GM15510 (cell line): ENCODE results near the gene LRIT3.

Source experiments
- POLR2A ChIP-seq: IDR thresholded peaks from 3 replicates; pipeline ENCODE4 v1.6.1; 2011; ENCODE audit warnings: borderline replicate concordance; ENCODE audit not compliant: insufficient read length; ENCODE audit errors: extremely low read depth

LRIT3 gene

DNA sequence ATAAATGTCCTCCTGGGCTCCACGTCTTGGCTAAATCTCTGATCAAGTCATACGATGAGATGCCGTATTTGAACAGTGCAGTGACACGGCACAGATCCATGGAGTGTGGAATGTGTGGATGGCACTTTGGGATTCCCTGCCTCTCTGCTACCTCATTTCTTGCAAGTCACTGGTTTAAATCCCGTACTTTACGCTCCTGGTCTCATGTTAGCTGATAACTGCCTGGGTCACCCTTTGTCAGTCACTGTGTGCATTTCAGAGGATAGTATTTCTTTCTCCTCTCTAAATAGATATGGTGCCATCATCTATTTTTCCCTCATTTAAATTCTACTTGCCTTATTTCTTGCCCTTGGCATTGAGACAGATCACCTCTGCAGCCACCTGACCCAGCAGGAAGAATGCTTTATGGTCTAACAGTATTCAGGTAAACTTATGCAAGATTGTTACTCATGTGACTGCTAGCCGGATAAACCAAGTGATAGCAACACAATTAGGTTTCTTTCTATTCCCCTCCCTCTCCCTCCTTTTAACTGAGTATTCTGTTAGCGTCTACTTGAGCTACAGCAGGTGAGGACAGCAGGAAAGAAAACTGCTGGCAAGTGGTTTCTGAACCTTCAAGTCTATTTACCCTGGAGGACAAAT lies 67.6 kb downstream of the LRIT3 start:
- no peak for TF ChIP-seq POLR2A

DNA sequence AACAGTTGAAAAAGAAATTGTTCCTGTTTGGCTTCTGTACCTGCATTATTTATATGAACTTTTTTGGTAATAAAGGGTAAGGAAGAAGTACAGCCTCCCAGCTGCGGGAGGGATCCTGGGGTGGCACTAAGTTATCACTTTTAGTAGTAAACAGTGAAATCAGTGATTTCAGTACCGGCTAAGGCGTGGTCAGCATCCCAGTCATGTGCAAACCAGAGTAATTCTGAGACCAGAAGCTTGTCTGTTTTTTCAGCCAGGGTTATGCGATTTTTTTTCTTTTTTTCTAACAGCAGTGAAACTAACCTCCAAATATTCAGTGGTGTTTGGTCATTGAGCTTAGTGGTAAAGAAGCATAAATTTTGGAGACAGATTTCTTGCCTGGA lies 68.1 kb downstream of the LRIT3 start:
- no peak for TF ChIP-seq POLR2A

DNA sequence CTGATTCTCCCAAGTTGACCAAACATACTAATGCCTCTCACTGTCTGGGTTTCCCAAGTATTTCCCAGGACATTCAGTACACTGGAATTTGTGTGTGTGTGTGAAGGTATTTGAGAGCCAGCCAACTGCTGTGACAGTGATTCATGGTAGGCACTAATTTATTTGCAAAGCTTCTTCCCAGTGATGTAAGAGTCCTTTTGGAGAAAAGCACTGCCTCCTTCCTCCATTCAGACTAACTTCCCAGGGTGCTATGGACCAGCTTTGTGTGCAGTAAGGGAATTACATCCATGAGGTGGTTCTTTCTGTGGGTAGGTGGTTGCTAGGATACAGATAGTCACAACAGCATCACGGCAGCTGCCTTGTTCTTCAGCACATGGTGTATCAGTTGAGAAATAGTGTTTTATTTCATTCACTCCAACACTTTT lies 73.5 kb downstream of the LRIT3 start:
- TF ChIP-seq POLR2A, result no peak
